K562 (cell line): ENCODE results near the gene NLRC3. TPM values are rescaled to one million over a fixed set of nuclear protein-coding genes. Genes with fewer than 3 reads are reported as not detected.

Source experiments
- ATF7 ChIP-seq: fragments of 450-650 bp; IDR thresholded peaks from 2 replicates; pipeline ENCODE4 v1.7.1; 2014; ENCODE audit warnings: mild to moderate bottlenecking, moderate library complexity
- CREBBP ChIP-seq: IDR thresholded peaks from one replicate; pipeline ENCODE4 v1.6.1; 2012; ENCODE audit warnings: low read depth, mild to moderate bottlenecking, control low read depth, inconsistent platforms, low read length
- DDX20 ChIP-seq: fragments of 450-650 bp; IDR thresholded peaks from 2 replicates; pipeline ENCODE4 v1.6.1; 2016; ENCODE audit warnings: missing genetic modification characterization, low read depth, mild to moderate bottlenecking, missing compliant biosample characterization, moderate library complexity
- E2F3 ChIP-seq: fragments of 250-450 bp; sonication (Bioruptor Pico); IDR thresholded peaks from 2 replicates; pipeline ENCODE4 v1.4.0; 2020; ENCODE audit warnings: mild to moderate bottlenecking
- EP400 ChIP-seq: fragments of 450-650 bp; IDR thresholded peaks from 2 replicates; pipeline ENCODE4 v1.6.1; 2017; ENCODE audit warnings: antibody characterized with exemption, mild to moderate bottlenecking, moderate library complexity
- EWSR1 ChIP-seq: fragments of 450-650 bp; IDR thresholded peaks from 2 replicates; pipeline ENCODE4 v1.6.1; 2018; ENCODE audit warnings: borderline replicate concordance, mild to moderate bottlenecking, low read depth, moderate library complexity; ENCODE audit not compliant: partially characterized antibody
- EZH2 ChIP-seq: IDR thresholded peaks from 2 replicates; pipeline ENCODE4 v1.6.1; 2012; ENCODE audit warnings: low read depth, mild to moderate bottlenecking, inconsistent platforms, low read length, borderline replicate concordance
- GABPB1 ChIP-seq: sonication (generic); formaldehyde crosslinking; IDR thresholded peaks from 2 replicates; pipeline ENCODE4 v1.8.0; 2022; ENCODE audit warnings: mild to moderate bottlenecking, missing genetic modification reagents
- GTF3C2 ChIP-seq: IDR thresholded peaks from 3 replicates; pipeline ENCODE4 v1.6.1; 2011; ENCODE audit warnings: borderline replicate concordance, mild to moderate bottlenecking, moderate library complexity; ENCODE audit not compliant: insufficient read length; ENCODE audit errors: extremely low read depth
- HDAC1 ChIP-seq, 2 experiments: fragments of 450-650 bp; IDR thresholded peaks; 2 replicates each; pipeline ENCODE4 v1.6.1; 2016 to 2017; ENCODE audit warnings: inconsistent platforms in 1 of 2, mild to moderate bottlenecking in 1 of 2, moderate library complexity in 1 of 2
- HOXB6 ChIP-seq: fragments of 250-450 bp; sonication (Bioruptor Pico); IDR thresholded peaks from 2 replicates; pipeline ENCODE4 v1.5.1; 2022; ENCODE audit warnings: mild to moderate bottlenecking, borderline replicate concordance
- ILF3 ChIP-seq: fragments of 450-650 bp; IDR thresholded peaks from 2 replicates; pipeline ENCODE4 v1.6.1; 2018; ENCODE audit warnings: antibody characterized with exemption, mild to moderate bottlenecking, moderate library complexity, borderline replicate concordance
- NCOA2 ChIP-seq, 2 experiments: fragments of 450-650 bp; IDR thresholded peaks; 2 replicates each; pipeline ENCODE4 v1.6.1; 2018; ENCODE audit warnings: mild to moderate bottlenecking in 2 of 2, moderate library complexity in 1 of 2; ENCODE audit not compliant: partially characterized antibody in 2 of 2
- NELFE ChIP-seq: IDR thresholded peaks from 2 replicates; pipeline ENCODE4 v1.6.1; 2011; ENCODE audit warnings: mild to moderate bottlenecking; ENCODE audit not compliant: insufficient read depth, insufficient read length
- NFE2 ChIP-seq: IDR thresholded peaks from 2 replicates; pipeline ENCODE4 v1.6.1; 2014; ENCODE audit warnings: antibody characterized with exemption, low read depth
- NR1H2 ChIP-seq: sonication (generic); formaldehyde crosslinking; IDR thresholded peaks from 2 replicates; pipeline ENCODE4 v1.4.0; 2020; ENCODE audit warnings: mild to moderate bottlenecking, missing genetic modification reagents
- NR2F6 ChIP-seq: fragments of 450-650 bp; formaldehyde crosslinking; IDR thresholded peaks from 2 replicates; pipeline ENCODE4 v1.4.0; 2020; ENCODE audit warnings: mild to moderate bottlenecking
- NR3C1 ChIP-seq: sonication (generic); formaldehyde crosslinking; IDR thresholded peaks from 2 replicates; pipeline ENCODE4 v1.8.1; 2022; ENCODE audit warnings: missing genetic modification reagents
- PYGO2 ChIP-seq: fragments of 450-650 bp; IDR thresholded peaks from 2 replicates; pipeline ENCODE4 v1.6.1; 2016; ENCODE audit warnings: mild to moderate bottlenecking, missing genetic modification characterization, moderate library complexity, missing compliant biosample characterization
- SMARCA5 ChIP-seq: fragments of 450-650 bp; IDR thresholded peaks from 2 replicates; pipeline ENCODE4 v1.6.1; 2016
- TAL1 ChIP-seq: fragments of 450-650 bp; IDR thresholded peaks from 2 replicates; pipeline ENCODE4 v1.6.1; 2016; ENCODE audit warnings: mild to moderate bottlenecking
- TEAD2 ChIP-seq: fragments of 450-650 bp; IDR thresholded peaks from 2 replicates; pipeline ENCODE4 v1.6.1; 2016; ENCODE audit warnings: missing genetic modification characterization, control low read depth, missing compliant biosample characterization
- ZBTB43 ChIP-seq: sonication (generic); formaldehyde crosslinking; IDR thresholded peaks from 2 replicates; pipeline ENCODE4 v1.8.0; 2023; ENCODE audit warnings: mild to moderate bottlenecking, missing genetic modification reagents
- ZNF311 ChIP-seq: fragments of 250-450 bp; sonication (Bioruptor Pico); IDR thresholded peaks from 2 replicates; pipeline ENCODE4 v1.4.0; 2020; ENCODE audit warnings: mild to moderate bottlenecking, moderate library complexity
- ZNF655 ChIP-seq: fragments of 250-450 bp; sonication (Bioruptor Pico); IDR thresholded peaks from 2 replicates; pipeline ENCODE4 v1.5.0; 2021
- polyA plus RNA-seq, 8 experiments: library from polyadenylated mRNA; depleted of rRNA in 4 of 8; stranded (reverse) in 5 of 8; unstranded in 3 of 8; fragments of >200 nt; fragmentation: Nextera tagmentation in 2 of 8; fragmentation: Illumina TruSeq in 1 of 8; extraction: Ambion mirVana in 2 of 8; extraction: Trizol in 1 of 8; gene quantifications; 2 replicates each; pipeline versions ENCODE4 v1.2.1 to v1.2.3, GENCODE V29; 2011 to 2014; ENCODE audit warnings: inconsistent platforms in 1 of 8, missing spikeins in 1 of 8
- total RNA-seq, 7 experiments: library from RNA; depleted of rRNA in 6 of 7; stranded (reverse); fragments of >200 nt in 6 of 7; fragmentation: Illumina TruSeq in 2 of 7; extraction: Trizol in 2 of 7; gene quantifications; 2 replicates each; pipeline versions ENCODE4 v1.2.1 to v1.2.3, GENCODE V29; 2011 to 2021; ENCODE audit warnings: low replicate concordance in 1 of 7

The NLRC3 gene
- total and polyA plus RNA-seq, 9 of the 15 experiments (the other 6 are each of a cell fraction or from before 2014, with no cell fraction given): 0.03 to 0.13 (median 0.03) TPM; not detected in 4

GRCh38 chr16:3611146-3611975, 34.2 kb upstream of the NLRC3 start, which contains the start of gene SLX4 (continued):
- no peak for TF ChIP-seq ZNF655 (CRISPR knock-in tag)
- no peak for TF ChIP-seq NR3C1 (CRISPR knock-in tag)
- no peak; the same call in 1 of the 2 replicates for TF ChIP-seq SMARCA5
- no peak for TF ChIP-seq E2F3 (CRISPR knock-in tag)
- peak; percentile 78 for TF ChIP-seq GABPB1
- TF ChIP-seq EP400: no peak; the same call in 1 of the 2 replicates
- no peak for TF ChIP-seq ILF3
- TF ChIP-seq ZNF311 (CRISPR knock-in tag): no peak
- TF ChIP-seq HDAC1 (IDR thresholded peaks at IDR 0.05): peak in 1 of 2 experiments; percentile 61; a peak in 2 of 4 replicates
- TF ChIP-seq EWSR1: no peak
- peak; percentile 73 for TF ChIP-seq ATF7
- no peak for TF ChIP-seq NFE2
- TF ChIP-seq TAL1: 0 out of 2 replicates have a peak, but pooled peaks have one; percentile 11
- TF ChIP-seq ZBTB43 (CRISPR knock-in tag): no peak
- no peak for TF ChIP-seq CREBBP
- no peak for TF ChIP-seq NELFE
- no peak for TF ChIP-seq EZH2
- TF ChIP-seq GTF3C2: no peak
- no peak for TF ChIP-seq NCOA2 (IDR thresholded peaks at IDR 0.05; ENCODE audit: partially characterized antibody in 2 of 2)
- TF ChIP-seq TEAD2 (tag): no peak
- TF ChIP-seq PYGO2: no peak
- TF ChIP-seq NR1H2 (CRISPR knock-in tag): no peak
- no peak for TF ChIP-seq HOXB6 (CRISPR knock-in tag)
- no peak for TF ChIP-seq NR2F6 (CRISPR knock-in tag)
- no peak for TF ChIP-seq DDX20 (tag)
